SK-N-DZ (cell line): Measurements from ENCODE around the gene DENND1A.

Experiments used
- DNase-seq: peaks from one replicate; pipeline ENCODE4 v3.0.0-alpha.2; 2015; ENCODE audit warnings: low spot score

The DENND1A gene

DNA sequence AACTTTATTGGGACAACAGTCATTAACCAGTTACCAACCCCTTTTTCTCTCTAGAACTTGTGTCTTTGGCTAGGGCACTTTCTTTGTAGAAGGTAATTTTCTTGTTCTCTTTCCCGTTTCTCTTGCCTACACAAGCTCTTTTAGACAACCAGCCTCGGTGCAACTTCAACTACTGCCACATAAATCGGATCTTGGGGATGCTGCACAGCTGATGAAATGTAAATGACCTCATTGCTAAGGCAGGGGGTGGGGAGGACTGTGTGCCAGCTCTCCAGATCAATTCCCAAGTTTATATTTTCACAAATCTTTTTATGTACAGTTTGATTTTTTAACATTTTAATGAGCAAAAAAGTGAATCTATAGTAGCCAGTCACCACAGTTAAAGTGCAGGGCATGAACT is 157.6 kb downstream of the DENND1A start:
- no peak for DNase-seq

GRCh38 chr9:123771690-123772089 is 158.2 kb downstream of the DENND1A start:
- DNase-seq = no peak

- DNase-seq = no peak
Measured at GRCh38 chr9:123769719-123770118, 160.2 kb downstream of the DENND1A start.

- peak; percentile 36 for DNase-seq
Measured at GRCh38 chr9:123763910-123764588, 165.9 kb downstream of the DENND1A start.

DNA sequence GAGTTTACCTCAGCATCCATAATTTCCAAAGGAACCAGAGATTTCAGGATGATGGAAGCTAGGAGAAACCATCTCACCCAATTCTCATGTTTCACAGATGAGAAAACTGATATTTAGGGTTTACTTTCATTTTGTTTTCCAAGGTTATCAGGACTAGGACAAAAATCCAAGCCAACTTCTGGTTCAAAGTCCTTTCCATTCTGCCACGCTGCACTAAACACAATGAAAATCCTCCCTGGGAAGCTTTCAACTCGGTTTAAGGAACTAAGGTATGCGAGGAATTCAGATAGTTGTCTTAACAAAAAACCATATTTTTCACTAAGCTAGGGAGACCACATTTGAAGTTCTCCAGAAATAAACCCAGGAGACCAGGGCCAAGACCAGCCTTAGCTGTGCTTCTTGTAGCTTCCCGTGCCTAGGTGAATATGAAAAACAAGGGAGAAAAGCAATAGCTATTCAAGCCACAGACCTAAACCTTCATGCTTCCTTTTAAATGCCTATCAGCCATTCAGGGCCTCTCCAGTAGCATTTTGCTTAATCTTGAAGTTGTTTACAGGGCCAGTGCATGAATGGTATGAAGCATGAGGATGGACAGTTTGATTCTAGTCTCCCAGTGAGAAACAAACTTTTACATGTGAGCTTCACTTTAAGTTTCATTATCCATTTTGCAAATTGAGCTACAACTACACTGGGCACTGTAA is 167.9 kb downstream of the DENND1A start:
- no peak for DNase-seq

DNA sequence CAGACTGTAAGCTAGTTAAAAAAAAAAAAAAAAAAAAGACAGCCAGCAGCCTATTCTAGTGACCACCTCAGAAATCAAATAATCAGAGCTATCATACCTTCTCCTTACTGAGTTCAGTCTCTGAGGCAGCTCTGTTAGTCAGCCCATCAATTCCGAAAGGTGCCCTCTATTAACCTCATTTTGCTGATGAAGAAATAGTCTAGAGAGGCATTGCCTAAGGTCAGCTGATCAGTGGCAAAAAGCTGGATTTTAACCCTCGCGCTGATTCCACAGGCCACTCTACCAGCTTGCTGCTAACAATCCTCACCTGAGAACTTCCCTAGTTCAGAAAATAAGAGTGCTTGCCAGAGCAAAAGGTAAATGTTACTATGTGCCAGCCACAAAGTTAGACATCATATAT is 172.0 kb downstream of the DENND1A start:
- no peak for DNase-seq

DNA sequence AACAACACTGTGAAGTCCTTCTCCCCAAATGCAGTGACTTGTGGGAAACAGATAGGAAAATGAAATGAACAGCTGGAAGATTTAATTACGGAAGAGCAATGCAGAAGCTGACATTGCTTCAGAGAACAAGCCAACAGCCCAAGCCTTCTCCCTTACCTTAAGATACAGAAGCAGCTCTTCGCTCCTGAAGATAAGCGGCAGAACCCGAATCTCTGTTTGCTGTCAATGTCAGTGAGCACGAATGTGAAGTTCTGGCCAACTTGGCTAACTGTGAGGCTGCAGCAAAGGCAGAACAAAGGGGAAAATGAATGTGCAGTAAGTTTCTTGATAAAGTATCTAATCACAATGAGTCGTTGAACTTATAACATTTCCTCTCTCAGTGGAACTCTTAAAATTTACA is 172.4 kb downstream of the DENND1A start:
- peak; percentile 83 for DNase-seq

- DNase-seq = no peak
Measured at GRCh38 chr9:123756484-123757106, 173.3 kb downstream of the DENND1A start.

GRCh38 chr9:123753669-123754258 is 176.2 kb downstream of the DENND1A start:
- DNase-seq = no peak

DNA sequence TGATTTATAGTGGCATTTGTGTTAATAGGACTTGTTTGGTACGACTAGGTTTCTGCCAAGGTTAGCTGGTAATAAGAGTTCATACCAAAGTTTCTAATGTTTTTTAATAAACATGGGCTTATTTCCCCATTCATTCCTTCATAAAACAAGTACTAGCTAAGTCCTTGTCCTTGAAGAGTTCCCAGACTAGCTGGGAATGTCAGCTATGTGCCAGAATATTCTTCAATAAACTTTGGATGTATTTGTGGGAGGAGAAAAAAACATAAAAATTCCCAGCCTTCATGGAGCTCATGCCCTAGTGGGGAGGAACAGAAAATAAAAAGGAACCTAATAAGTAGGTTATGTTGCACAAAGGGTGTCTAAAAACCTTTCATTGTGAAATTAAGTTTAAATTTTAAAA is 176.9 kb downstream of the DENND1A start:
- DNase-seq = no peak

DNA sequence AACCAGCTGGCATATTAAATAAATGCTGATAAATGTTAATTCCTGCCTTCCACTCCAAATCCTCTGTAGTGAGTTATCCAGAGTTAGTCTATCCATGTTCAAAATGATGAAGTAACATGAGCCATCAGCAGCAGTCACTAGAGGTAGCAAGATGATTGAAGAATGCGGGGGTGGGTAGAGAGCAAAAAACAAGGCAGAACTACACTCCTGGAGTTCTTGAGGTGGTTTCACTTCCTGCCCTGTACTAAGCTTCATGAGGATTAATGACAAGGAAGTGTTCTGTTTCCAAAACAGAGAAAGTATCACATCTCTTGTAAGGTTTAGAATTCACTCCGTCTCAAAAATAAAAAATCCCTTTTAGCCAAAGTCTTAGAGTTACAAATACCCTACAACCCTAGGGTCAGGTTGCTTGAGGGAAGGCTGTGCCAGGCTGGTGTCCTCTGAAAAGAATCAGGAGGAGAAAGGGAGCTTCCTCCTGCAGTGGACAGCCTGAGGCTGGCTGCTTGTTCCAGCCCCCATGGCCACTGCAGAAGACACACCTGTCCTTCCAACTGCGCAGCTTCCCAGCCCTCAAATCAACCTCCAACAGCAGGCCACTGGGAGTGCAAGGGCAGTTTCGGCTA is 180.2 kb downstream of the DENND1A start:
- no peak for DNase-seq

DNA sequence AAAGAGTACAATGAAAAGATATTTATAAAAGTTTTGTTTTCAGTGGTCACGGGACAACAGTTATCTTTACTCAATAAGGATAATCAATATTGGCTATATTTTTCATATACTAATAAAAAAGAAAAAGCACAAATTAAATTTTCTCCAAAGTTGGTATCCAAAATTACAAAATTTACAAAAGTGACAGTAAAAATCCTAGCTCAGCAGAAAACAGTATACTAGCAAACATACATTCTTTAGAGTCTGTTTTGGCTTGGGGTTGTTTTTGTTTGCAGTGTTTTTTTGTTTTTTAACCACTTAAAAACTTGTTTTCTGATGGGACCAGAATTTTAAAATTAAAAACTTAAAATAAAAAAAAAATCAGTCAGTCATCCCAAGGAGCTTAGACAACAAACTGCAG is 183.2 kb downstream of the DENND1A start:
- DNase-seq = no peak

GRCh38 chr9:123745933-123746332 is 184.0 kb downstream of the DENND1A start:
- DNase-seq = no peak

DNA sequence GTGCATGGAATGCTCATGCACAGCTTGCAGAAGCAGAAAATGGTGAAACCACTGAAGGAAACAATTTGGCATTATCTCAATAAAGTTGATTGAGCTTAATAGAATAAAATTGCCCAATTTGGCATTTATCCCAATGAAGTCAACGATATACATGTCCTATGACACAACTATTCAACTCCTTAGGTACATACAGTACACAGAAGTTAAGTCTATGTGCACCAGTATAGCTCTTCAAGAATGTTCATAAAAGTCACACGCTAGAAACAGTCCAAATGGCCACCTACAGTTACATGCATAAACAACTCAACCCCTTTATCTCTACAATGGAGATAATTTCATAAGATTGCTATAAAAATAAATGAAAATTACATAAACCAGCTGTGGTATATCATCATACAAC is 184.5 kb downstream of the DENND1A start:
- no peak for DNase-seq

DNA sequence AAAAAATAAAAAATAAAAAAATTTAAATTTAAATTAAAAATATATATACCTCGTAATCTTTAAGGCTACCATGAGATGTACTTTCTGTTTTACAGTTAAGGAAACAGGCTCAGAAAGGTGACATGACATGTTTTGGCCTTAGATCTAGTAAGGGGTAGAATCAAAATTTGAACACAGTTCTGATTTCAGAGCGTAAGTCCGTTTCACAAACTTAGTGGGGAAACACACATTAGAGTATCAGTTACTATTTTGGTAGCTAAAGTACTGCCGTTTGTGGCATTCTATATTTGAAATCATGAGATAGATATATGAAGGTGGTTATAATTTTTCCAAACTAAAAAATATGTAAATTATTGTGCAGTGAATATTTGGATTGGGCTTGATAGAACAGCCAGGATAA is 186.2 kb downstream of the DENND1A start:
- no peak for DNase-seq

GRCh38 chr9:123742009-123742767 is 187.7 kb downstream of the DENND1A start:
- no peak for DNase-seq

- DNase-seq = no peak
Measured at GRCh38 chr9:123741214-123741613, 188.7 kb downstream of the DENND1A start.

DNA sequence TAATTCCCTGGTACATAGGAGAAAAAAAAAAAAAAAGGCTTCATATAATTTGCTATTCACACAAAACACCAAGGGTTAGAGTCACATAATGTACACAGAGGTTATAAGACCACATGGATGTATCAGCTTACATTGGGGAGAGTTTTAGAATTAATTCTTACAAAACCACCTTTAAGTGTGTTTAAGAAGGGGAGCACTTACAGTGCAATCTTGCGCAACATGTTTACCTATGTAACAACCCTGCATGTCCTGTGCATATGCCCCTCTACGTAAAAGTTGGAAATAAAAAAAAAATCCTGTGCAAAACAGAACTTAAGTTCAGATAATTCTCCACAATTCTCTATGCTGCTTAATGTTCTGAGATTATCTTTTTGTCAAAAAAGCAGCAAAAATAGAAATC is 190.0 kb downstream of the DENND1A start:
- no peak for DNase-seq

DNA sequence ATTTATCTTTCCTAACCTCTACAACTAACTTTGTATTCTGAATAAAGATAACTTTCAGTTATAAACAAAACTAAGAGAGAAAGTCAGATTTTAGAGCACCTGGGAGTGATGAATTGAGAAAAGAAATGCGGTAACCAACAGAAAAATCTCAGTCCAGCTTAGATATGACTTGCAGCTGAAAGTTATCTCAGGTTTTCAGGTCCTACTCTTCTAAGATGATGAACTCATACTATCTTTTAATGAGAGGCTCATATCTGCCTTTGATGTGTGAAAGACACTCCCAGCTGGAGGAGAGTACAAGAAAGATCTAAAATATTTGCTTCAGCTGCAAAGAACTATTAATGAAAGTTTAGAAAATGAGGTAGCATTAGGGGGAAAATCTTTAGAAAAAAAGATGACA is 190.5 kb downstream of the DENND1A start:
- DNase-seq = no peak

DNA sequence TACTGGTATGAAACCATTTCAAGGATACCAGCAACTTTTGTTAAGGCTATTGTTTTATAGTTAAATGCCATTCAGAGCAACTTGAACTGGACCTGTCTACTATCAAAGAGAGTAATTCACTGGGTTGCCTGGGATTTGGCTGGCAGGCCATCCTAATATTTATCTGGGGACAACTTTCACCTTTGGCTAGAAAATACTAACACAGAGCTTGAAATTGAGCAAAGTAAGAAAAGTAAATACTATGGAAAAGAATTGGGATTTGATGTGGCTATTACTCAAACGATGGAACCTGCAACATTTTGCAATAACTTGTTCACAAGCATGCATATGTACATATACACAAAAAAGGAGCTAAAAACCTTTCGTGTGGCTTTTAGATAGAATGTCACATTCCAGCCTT is 191.3 kb downstream of the DENND1A start:
- no peak for DNase-seq

GRCh38 chr9:123735376-123735775 is 194.6 kb downstream of the DENND1A start:
- no peak for DNase-seq
